Suprapubic skin (tissue), 4 donors: ENCODE results near the gene NDUFV1.

Experiments
- EP300 ChIP-seq: sonication (generic); formaldehyde crosslinking; IDR thresholded peaks from one replicate; pipeline ENCODE4 v1.6.1; 2017; ENCODE audit warnings: antibody characterized with exemption
- POLR2AphosphoS5 ChIP-seq, 3 donors: sonication (generic); formaldehyde crosslinking; IDR thresholded peaks; one replicate each; pipeline ENCODE4 v1.6.1; 2017; ENCODE audit warnings: antibody characterized with exemption in 3 of 3

DNA sequence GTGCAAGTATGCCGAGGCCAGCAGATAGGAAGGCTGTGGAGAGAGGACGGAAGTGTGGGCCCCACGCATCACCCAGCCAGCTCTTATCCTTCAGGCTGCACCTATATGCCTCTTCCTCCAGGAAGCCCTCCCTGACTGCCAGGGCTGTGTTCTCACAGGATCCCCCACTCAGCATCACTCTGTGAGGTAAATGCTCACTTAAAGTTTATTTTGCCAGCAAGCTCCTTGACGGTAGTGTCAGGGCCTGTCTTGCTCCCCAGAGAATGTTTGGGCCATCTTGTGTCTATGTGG lies 28.4 kb downstream of the NDUFV1 start:
- TF ChIP-seq POLR2AphosphoS5 (IDR thresholded peaks at IDR 0.05) (no peak), EP300 (no peak)
